Left ventricle myocardium inferior (tissue), 1 donor: ENCODE results near the gene OSBPL8. TPM values are rescaled to one million over a fixed set of nuclear protein-coding genes. Genes with fewer than 3 reads are reported as not detected.

ENCODE experiments used
- DNase-seq: peaks from one replicate; pipeline ENCODE4 v3.0.0-alpha.2; 2020
- H3K27ac ChIP-seq: fragments of 200-600 bp; replicated peaks from 2 replicates; pipeline ENCODE4 v1.8.0; 2021
- H3K27me3 ChIP-seq: fragments of 200-600 bp; 2 replicates; pipeline ENCODE4 v1.8.0; 2021; ENCODE audit warnings: low read depth
- H3K36me3 ChIP-seq: fragments of 200-600 bp; 2 replicates; pipeline ENCODE4 v1.8.0; 2021
- H3K4me1 ChIP-seq: fragments of 200-600 bp; 2 replicates; pipeline ENCODE4 v1.8.0; 2021
- H3K4me3 ChIP-seq: fragments of 200-600 bp; 2 replicates; pipeline ENCODE4 v1.8.0; 2021; ENCODE audit warnings: mild to moderate bottlenecking, moderate library complexity
- H3K9me3 ChIP-seq: fragments of 200-600 bp; replicated peaks from 2 replicates; pipeline ENCODE4 v1.8.0; 2021
- CTCF ChIP-seq: fragments of 200-600 bp; IDR thresholded peaks from 2 replicates; pipeline ENCODE4 v1.8.0; 2021; ENCODE audit warnings: antibody characterized with exemption, mild to moderate bottlenecking, borderline replicate concordance
- intact Hi-C: fragments of 100-400 bp; cut with micrococcal nuclease; formaldehyde crosslinking; loops from one replicate; pipeline ENCODE4 v1.11.0; 2022
- total RNA-seq: library from RNA; stranded (reverse); fragmentation: NEBNext Ultra II Directional; extraction: Animal tissue kit (Norgen Biotek cat#: 25700); gene quantifications from one replicate; pipeline ENCODE4 v1.2.1, GENCODE V29; 2021
- donor health status: DM: no; HTN: yes; CAD: no; lungs with severe emphysema.

OSBPL8 gene
- total RNA-seq, 1 donor from 2014 or later: 28.9 TPM

DNA sequence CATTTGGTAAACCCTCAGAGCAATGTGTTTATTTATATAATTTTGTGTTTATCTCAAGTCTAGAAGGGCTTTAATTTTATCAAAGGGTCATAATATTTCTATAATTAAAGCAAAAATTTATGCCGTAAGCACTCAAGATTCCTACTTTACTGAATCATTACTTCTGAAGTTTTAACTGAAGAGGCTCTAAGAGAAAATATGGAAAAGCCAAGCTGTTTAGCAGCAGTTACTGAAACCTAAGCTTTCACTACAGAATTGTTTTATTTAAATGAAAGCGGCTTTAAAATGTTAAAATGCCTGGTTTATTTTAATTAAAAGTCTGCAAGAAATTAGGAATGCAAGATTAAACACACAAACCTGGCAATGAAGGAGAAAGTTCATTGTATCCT lies 137.4 kb downstream of the OSBPL8 start:
- no peak overlapping the region for H3K4me3 ChIP-seq
- TF ChIP-seq CTCF: no peak
- no peak overlapping the region for H3K27ac ChIP-seq
- intact Hi-C loops: no loop called here
- H3K4me1 ChIP-seq: peaks cover 20% of the 10 kb centered on the region
- H3K27me3 ChIP-seq: no peaks in the 10 kb centered on the region
- H3K36me3 ChIP-seq: peaks cover 10% of the 10 kb centered on the region
- H3K9me3 ChIP-seq: peaks cover 29% of the 10 kb centered on the region
- DNase-seq: no peak

DNA sequence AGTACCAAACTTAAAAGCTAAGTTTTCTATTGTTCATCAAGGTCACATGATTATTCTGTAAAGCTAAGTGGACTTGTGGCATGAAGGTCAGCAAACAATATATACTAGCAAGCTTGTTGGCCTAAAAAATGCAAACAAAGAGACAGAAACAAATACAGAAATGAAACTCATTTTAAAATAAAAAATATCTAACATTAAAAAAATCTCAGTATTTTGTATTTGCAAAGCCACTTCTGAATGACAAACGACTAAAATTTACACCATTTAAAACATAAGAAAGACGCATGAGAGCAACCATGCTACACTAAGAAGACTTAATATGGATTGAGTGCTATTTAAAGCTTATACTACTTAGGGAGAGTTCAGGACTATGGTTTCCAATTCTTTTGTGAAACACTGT lies 138.5 kb downstream of the OSBPL8 start:
- Histone ChIP-seq H3K4me1 (peaks cover 20% of the 10 kb centered on the region), H3K9me3 (peaks cover 23% of the 10 kb centered on the region), H3K4me3 (no peak overlapping the region), H3K36me3 (peaks cover 4% of the 10 kb centered on the region), H3K27ac (no peak overlapping the region), H3K27me3 (no peaks in the 10 kb centered on the region)
- intact Hi-C loops: no loop called here
- no peak for DNase-seq
- no peak for TF ChIP-seq CTCF

- intact Hi-C loops: no loop called here
- H3K4me3 ChIP-seq: no peak overlapping the region
- H3K27ac ChIP-seq: no peak overlapping the region
- H3K9me3 ChIP-seq: peaks cover 14% of the 10 kb centered on the region
- DNase-seq: no peak
- no peak for TF ChIP-seq CTCF
- H3K36me3 ChIP-seq: no peaks in the 10 kb centered on the region
- H3K27me3 ChIP-seq: no peaks in the 10 kb centered on the region
- peaks cover 20% of the 10 kb centered on the region for H3K4me1 ChIP-seq
These were observed 139.3 kb downstream of the OSBPL8 start for GRCh38 chr12:76420222-76420621.

- no peaks in the 10 kb centered on the region for H3K27me3 ChIP-seq
- H3K4me3 ChIP-seq: no peak overlapping the region
- no peak for TF ChIP-seq CTCF
- DNase-seq: no peak
- intact Hi-C loops: no loop called here
- H3K27ac ChIP-seq: no peak overlapping the region
- peaks cover 11% of the 10 kb centered on the region for H3K4me1 ChIP-seq
- H3K9me3 ChIP-seq: no peaks in the 10 kb centered on the region
- H3K36me3 ChIP-seq: no peaks in the 10 kb centered on the region
These were observed 142.5 kb downstream of the OSBPL8 start for GRCh38 chr12:76417116-76417515.

DNA sequence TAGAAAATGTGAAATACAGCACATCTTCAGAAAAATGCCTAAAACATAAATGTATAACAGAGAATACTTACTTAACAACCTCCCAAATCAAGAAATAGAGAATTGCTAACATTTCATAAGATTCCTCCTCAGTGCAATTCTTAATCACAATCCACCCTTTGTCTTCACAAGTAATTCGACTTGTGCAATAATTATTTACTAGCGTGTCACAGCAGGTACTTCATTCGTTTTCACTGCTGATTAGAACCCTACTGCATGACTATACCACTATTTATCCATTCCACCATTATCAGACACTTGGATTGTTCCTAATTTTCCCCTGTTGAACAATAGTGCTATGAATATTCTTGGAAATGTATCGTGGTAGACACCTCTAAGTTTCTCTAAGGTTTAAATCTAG lies 146.4 kb downstream of the OSBPL8 start:
- H3K4me3 ChIP-seq: no peak overlapping the region
- H3K9me3 ChIP-seq: no peaks in the 10 kb centered on the region
- intact Hi-C loops: no loop called here
- H3K4me1 ChIP-seq: no peaks in the 10 kb centered on the region
- no peak for TF ChIP-seq CTCF
- H3K36me3 ChIP-seq: no peaks in the 10 kb centered on the region
- H3K27me3 ChIP-seq: no peaks in the 10 kb centered on the region
- H3K27ac ChIP-seq: no peak overlapping the region
- DNase-seq: no peak

- no peaks in the 10 kb centered on the region for H3K4me1 ChIP-seq
- TF ChIP-seq CTCF: no peak
- no peak for DNase-seq
- H3K4me3 ChIP-seq: no peak overlapping the region
- H3K9me3 ChIP-seq: no peaks in the 10 kb centered on the region
- no peaks in the 10 kb centered on the region for H3K27me3 ChIP-seq
- intact Hi-C loops: no loop called here
- no peaks in the 10 kb centered on the region for H3K36me3 ChIP-seq
- no peak overlapping the region for H3K27ac ChIP-seq
These were observed 148.8 kb downstream of the OSBPL8 start for GRCh38 chr12:76410781-76411180.
